Choroid plexus epithelial cell (primary cell): Measurements from ENCODE around the gene KBTBD12.
"Not testable (repeated sequence)": the region's sequence is repeated elsewhere in the genome, so short reads cannot be mapped to it uniquely, and the experiment has no call there.

Experiments
- DNase-seq: peaks from one replicate; pipeline ENCODE4 v3.0.0-alpha.2; 2010; ENCODE audit warnings: low read depth
- H3K4me3 ChIP-seq: 2 replicates; pipeline ENCODE4 v1.5.1; 2011; ENCODE audit warnings: low read depth, mild to moderate bottlenecking, control low read depth, low read length, moderate library complexity
- TF ChIP-seq, protein P1 (sequence below): conservative IDR thresholded peaks from 2 replicates; pipeline ENCODE4 v1.5.1; 2011; ENCODE audit warnings: low read depth, mild to moderate bottlenecking, control low read depth, inconsistent platforms, low read length, moderate library complexity

The KBTBD12 gene

DNA sequence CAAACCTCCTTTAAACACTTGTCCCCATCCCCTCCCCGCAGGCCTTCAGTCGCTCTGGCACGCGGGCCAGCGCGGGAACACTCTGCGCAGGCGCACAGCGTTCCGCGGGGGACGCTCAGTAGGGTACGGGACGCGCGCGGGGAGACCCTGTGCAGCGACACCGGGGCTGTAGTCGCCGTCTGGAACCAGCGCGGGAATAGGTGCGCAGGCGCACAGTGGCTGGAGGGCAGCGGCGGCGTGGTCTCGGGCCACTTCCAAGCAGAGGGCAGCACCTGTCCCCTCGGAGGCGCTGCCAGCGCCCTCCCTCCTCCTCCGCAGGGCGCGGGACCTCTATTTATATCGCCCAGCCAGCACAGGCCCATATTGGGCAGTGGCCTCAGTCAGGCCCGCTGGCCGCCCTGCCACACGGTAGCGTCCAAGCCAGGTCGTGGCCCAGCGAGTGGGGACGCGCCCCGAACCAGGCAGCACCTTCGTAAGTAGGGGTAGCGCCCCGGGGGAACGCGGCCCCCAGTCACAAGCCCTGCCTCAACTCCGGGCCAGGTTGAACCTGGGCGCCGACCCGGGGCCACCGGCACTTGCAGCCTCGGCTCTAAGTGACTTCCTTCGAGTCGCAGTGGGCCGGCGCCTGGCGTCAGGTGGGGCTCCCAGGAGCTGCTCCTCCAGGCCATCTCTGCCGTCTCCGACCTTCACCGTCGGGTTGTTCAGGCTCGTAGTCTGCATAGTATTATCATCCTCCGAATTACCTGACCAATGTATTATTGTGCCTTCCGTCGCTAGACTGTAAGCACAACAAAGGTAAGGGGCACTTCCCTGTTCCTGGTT is at the start of gene KBTBD12:
KBTBD12 (plus strand) TSS at position 118 of the 822 bp plus-strand sequence. CDS start 7,830 bp downstream, outside the sequence.
- no peak for DNase-seq
- TF ChIP-seq, protein P1, sequence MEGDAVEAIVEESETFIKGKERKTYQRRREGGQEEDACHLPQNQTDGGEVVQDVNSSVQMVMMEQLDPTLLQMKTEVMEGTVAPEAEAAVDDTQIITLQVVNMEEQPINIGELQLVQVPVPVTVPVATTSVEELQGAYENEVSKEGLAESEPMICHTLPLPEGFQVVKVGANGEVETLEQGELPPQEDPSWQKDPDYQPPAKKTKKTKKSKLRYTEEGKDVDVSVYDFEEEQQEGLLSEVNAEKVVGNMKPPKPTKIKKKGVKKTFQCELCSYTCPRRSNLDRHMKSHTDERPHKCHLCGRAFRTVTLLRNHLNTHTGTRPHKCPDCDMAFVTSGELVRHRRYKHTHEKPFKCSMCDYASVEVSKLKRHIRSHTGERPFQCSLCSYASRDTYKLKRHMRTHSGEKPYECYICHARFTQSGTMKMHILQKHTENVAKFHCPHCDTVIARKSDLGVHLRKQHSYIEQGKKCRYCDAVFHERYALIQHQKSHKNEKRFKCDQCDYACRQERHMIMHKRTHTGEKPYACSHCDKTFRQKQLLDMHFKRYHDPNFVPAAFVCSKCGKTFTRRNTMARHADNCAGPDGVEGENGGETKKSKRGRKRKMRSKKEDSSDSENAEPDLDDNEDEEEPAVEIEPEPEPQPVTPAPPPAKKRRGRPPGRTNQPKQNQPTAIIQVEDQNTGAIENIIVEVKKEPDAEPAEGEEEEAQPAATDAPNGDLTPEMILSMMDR = no peak
- H3K4me3 ChIP-seq = peak within 1 kb of the TSS; percentile 51

- TF ChIP-seq, protein P1 = peak; percentile 53
- no peak overlapping the region for H3K4me3 ChIP-seq
- DNase-seq = peak; percentile 86
Measured at GRCh38 chr3:127865941-127866340, 49.1 kb upstream of the KBTBD12 start.

- H3K4me3 ChIP-seq = no peak overlapping the region
- TF ChIP-seq, protein P1 = no peak
- no peak for DNase-seq
Measured at GRCh38 chr3:127867412-127867811, 47.6 kb upstream of the KBTBD12 start.

DNA sequence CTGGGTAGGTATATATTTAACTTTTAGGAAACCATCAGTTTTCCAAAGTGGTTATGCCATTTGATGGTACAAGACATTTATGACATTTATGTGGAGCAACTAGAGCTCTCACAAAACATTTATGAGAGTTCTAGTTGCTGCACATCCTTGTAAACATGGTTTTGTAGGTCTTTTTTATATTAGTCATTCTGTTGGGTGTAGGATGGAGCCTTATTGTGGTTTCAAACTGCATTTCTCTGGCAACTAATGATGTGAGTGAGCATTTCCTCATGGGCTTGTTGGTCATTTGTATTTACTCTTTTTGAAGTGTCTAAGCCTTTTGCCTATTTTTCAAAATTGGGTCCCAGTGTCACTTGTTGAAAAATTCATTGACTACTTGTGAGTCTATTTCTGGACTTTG is 47.0 kb upstream of the KBTBD12 start:
- DNase-seq = peak; percentile 52
- TF ChIP-seq, protein P1 = no peak
- H3K4me3 ChIP-seq = no peak overlapping the region

DNA sequence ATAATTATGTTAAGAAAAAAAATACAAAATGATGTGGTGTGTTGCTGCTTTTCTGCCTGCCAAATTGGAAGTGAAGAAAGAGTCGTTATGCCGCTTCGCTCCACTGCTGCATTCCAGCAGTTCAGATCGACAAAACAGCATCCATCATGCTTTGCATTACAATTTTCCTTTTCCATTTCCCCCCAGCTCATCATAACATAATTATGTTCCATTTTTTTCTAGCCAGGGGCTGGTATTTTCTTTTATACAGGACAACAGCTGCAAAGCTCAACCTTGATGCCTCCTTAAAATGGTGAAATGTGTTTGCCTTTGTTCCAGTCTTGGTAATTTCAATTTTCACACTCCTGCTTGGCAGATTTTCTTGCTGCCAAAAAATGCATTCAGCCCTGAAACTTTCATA is 44.9 kb upstream of the KBTBD12 start:
- no peak for DNase-seq
- TF ChIP-seq, protein P1 = no peak
- no peak overlapping the region for H3K4me3 ChIP-seq

DNA sequence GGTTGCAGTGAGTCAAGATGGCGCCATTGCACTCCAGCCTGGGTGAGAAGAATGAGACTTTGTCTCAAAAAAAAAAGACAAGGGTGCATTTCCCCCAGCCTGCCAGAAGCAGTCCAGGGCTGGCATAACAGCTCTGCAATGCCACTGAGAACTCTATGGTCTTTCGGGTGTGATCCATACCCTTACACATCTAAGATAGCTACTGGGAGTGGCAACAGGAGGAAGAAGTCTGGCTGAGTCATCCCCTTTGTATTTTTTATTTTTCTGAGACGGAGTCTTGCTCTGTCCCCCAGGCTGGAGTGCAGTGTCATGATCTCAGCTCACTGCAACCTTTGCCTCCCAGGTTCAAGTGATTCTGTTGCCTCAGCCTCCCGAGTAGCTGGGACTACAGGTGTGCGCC is 40.9 kb upstream of the KBTBD12 start:
- not testable (repeated sequence) for DNase-seq, H3K4me3 ChIP-seq

GRCh38 chr3:127881586-127881985 is 33.4 kb upstream of the KBTBD12 start:
- DNase-seq = no peak
- no peak overlapping the region for H3K4me3 ChIP-seq
- TF ChIP-seq, protein P1 = no peak
